Transverse colon (tissue), 4 donors: ENCODE data around the gene HABP2. TPM values are rescaled to one million over a fixed set of nuclear protein-coding genes. Genes with fewer than 3 reads are reported as not detected.

Source experiments
- DNase-seq: peaks from one replicate; pipeline ENCODE4 v3.0.0-alpha.2; 2019
- H3K27ac ChIP-seq, 4 donors: fragments of 200-600 bp; sonication (generic); 2 replicates each; pipeline ENCODE4 v1.5.1; 2016 to 2018; ENCODE audit warnings: inconsistent platforms in 4 of 4
- H3K27me3 ChIP-seq: fragments of 200-600 bp; sonication (generic); 2 replicates; pipeline ENCODE4 v1.5.1; 2017; ENCODE audit warnings: inconsistent platforms
- H3K36me3 ChIP-seq, 4 donors: fragments of 200-600 bp; sonication (generic); 2 replicates each; pipeline ENCODE4 v1.5.1; 2017 to 2019; ENCODE audit warnings: inconsistent platforms in 4 of 4
- H3K4me1 ChIP-seq, 4 donors: fragments of 200-600 bp; sonication (generic); 2 replicates each; pipeline ENCODE4 v1.5.1; 2017 to 2020; ENCODE audit warnings: inconsistent platforms in 4 of 4
- H3K4me3 ChIP-seq, 4 donors: fragments of 200-600 bp; sonication (generic); 1 replicate in 1 of 4; 2 replicates in 3 of 4; pipeline versions ENCODE4 v1.5.1 to v1.6.1; 2017 to 2019; ENCODE audit warnings: inconsistent platforms in 4 of 4
- H3K9me3 ChIP-seq, 2 donors: fragments of 200-600 bp; sonication (generic); 2 replicates each; pipeline ENCODE4 v1.5.1; 2017 to 2019; ENCODE audit warnings: inconsistent platforms in 2 of 2
- CTCF ChIP-seq, 5 experiments: fragments of 200-600 bp in 3 of 5; fragments of 450-650 bp in 2 of 5; sonication (generic) in 3 of 5; IDR thresholded peaks; 1 replicate in 2 of 5; 2 replicates in 3 of 5; pipeline ENCODE4 v1.5.1; 2016 to 2017; ENCODE audit warnings: antibody characterized with exemption in 5 of 5, inconsistent platforms in 3 of 5, mild to moderate bottlenecking in 2 of 5, moderate library complexity in 1 of 5
- EP300 ChIP-seq: sonication (generic); formaldehyde crosslinking; IDR thresholded peaks from one replicate; pipeline ENCODE4 v1.6.1; 2017; ENCODE audit warnings: antibody characterized with exemption, low read depth
- POLR2A ChIP-seq: fragments of 450-650 bp; IDR thresholded peaks from one replicate; pipeline ENCODE4 v1.6.1; 2016; ENCODE audit warnings: antibody characterized with exemption, mild to moderate bottlenecking, moderate library complexity
- POLR2AphosphoS5 ChIP-seq, 3 donors: sonication (generic); formaldehyde crosslinking; IDR thresholded peaks; one replicate each; pipeline ENCODE4 v1.6.1; 2016; ENCODE audit warnings: antibody characterized with exemption in 3 of 3
- WGBS, 2 donors: methylation state at CpG; one replicate each; pipeline ENCODE4 v1.1.5; 2018; ENCODE audit warnings: low coverage in 1 of 2; 5-methylcytosine and 5-hydroxymethylcytosine counted together
- in situ Hi-C, 4 donors: fragments of 200-750 bp; cut with MboI; loops; one replicate each; pipeline versions ENCODE4 v1.15.0 to v1.15.1; 2017; ENCODE audit warnings: low sequenced_read_pairs in 3 of 4, low pct_ligation_motif_present in 1 of 4, low pct_unique_long_range_greater_than_20kb in 1 of 4
- intact Hi-C: fragments of 100-400 bp; cut with DNase I; formaldehyde crosslinking; loops from one replicate; pipeline ENCODE4 v1.15.1; 2023; ENCODE audit warnings: low total_unique reads
- total RNA-seq, 4 donors: library from RNA; depleted of rRNA; stranded (reverse); fragments of >200 nt; gene quantifications; one replicate each; pipeline ENCODE4 v1.1.0, GENCODE V29; 2016

Gene HABP2
- total RNA-seq, 4 donors from 2014 or later: not detected

GRCh38 chr10:113566888-113567287 is 14.0 kb downstream of the HABP2 start:
- 0 to 64% methylated on average over 1 to 6 of the region's 6 CpGs for WGBS, 2 donors
- Histone ChIP-seq H3K27ac (no peak overlapping the region), H3K27me3 (no peaks in the 10 kb centered on the region), H3K9me3 (no peaks in the 10 kb centered on the region), H3K4me1 (peaks cover 0 to 7% (median 2%) of the 10 kb centered on the region in 4 donors), H3K4me3 (no peak overlapping the region), H3K36me3 (no peaks in the 10 kb centered on the region)
- intact Hi-C loops (no loop called here), in situ Hi-C loops (no loop called here)
- TF ChIP-seq POLR2AphosphoS5 (IDR thresholded peaks at IDR 0.05) (no peak), CTCF (IDR thresholded peaks at IDR 0.05) (no peak), POLR2A (no peak), EP300 (no peak)
- DNase-seq: no peak

GRCh38 chr10:113569576-113569975 is 16.7 kb downstream of the HABP2 start:
- 86 to 100% methylated on average over 1 to 7 of the region's 8 CpGs for WGBS, 2 donors
- no peaks in the 10 kb centered on the region for H3K27me3 ChIP-seq
- no peaks in the 10 kb centered on the region for H3K9me3 ChIP-seq
- DNase-seq: no peak
- no peak overlapping the region for H3K4me3 ChIP-seq
- no peak overlapping the region for H3K27ac ChIP-seq
- intact Hi-C loops: no loop called here
- H3K4me1 ChIP-seq: no peaks in the 10 kb centered on the region
- H3K36me3 ChIP-seq: no peaks in the 10 kb centered on the region
- TF ChIP-seq CTCF (IDR thresholded peaks at IDR 0.05) (no peak), EP300 (no peak), POLR2A (no peak), POLR2AphosphoS5 (IDR thresholded peaks at IDR 0.05) (no peak)
- in situ Hi-C loops: no loop called here

- DNase-seq: no peak
- H3K27me3 ChIP-seq: no peaks in the 10 kb centered on the region
- H3K36me3 ChIP-seq: no peaks in the 10 kb centered on the region
Measured at GRCh38 chr10:113572520-113573290, 19.9 kb downstream of the HABP2 start.

GRCh38 chr10:113573368-113573767 is 20.5 kb downstream of the HABP2 start:
- Histone ChIP-seq H3K36me3 (no peaks in the 10 kb centered on the region), H3K4me3 (no peak overlapping the region), H3K27ac (no peak overlapping the region), H3K9me3 (no peaks in the 10 kb centered on the region), H3K27me3 (no peaks in the 10 kb centered on the region), H3K4me1 (no peaks in the 10 kb centered on the region)
- in situ Hi-C loops: no loop called here
- intact Hi-C loops: no loop called here
- no peak for DNase-seq
- WGBS, 2 donors: 80 to 88% methylated on average over 1 of the region's 1 CpG
- TF ChIP-seq EP300 (no peak), CTCF (IDR thresholded peaks at IDR 0.05) (no peak)

More at GRCh38 chr10:113572520-113573290, 19.9 kb downstream of the HABP2 start:
- in situ Hi-C loops: no loop called here
- intact Hi-C loops: no loop called here
- TF ChIP-seq CTCF (IDR thresholded peaks at IDR 0.05) (no peak), POLR2AphosphoS5 (IDR thresholded peaks at IDR 0.05) (no peak), POLR2A (no peak), EP300 (no peak)
- 57 to 69% methylated on average over 5 to 11 of the region's 11 CpGs for WGBS, 2 donors
- no peaks in the 10 kb centered on the region for H3K4me1 ChIP-seq
- no peaks in the 10 kb centered on the region for H3K9me3 ChIP-seq
- no peak overlapping the region for H3K27ac ChIP-seq
- no peak overlapping the region for H3K4me3 ChIP-seq
